Measurements from ENCODE around the gene GALNT9. TPM values are rescaled to one million over a fixed set of nuclear protein-coding genes. Genes with fewer than 3 reads are reported as not detected.

GALNT9 gene
- total RNA-seq, 6 experiments from 2014 or later, result not detected

- Mint-ChIP-seq H3K4me3 (no peak overlapping the region), H3K4me1 (ENCODE audit: low read depth) (peaks cover 6% of the 10 kb centered on the region), H3K27me3 (ENCODE audit: insufficient read depth) (no peaks in the 10 kb centered on the region), H3K36me3 (ENCODE audit: low read depth) (no peaks in the 10 kb centered on the region), H3K9me3 (peaks cover 7% of the 10 kb centered on the region; the same call in 1 of the 2 replicates), H3K27ac (no peak overlapping the region)
- DNase-seq, result no peak
- TF ChIP-seq CTCF (IDR thresholded peaks at IDR 0.05), result no peak
Observed at GRCh38 chr12:132354211-132354981, 25.0 kb upstream of the GALNT9 start.

- Mint-ChIP-seq H3K4me1 (ENCODE audit: low read depth) (peaks cover 6% of the 10 kb centered on the region), H3K27me3 (ENCODE audit: insufficient read depth) (no peaks in the 10 kb centered on the region), H3K36me3 (ENCODE audit: low read depth) (no peaks in the 10 kb centered on the region), H3K4me3 (no peak overlapping the region), H3K9me3 (peaks cover 7% of the 10 kb centered on the region; the same call in 1 of the 2 replicates), H3K27ac (no peak overlapping the region)
- no peak for TF ChIP-seq CTCF (IDR thresholded peaks at IDR 0.05)
- no peak for DNase-seq
Observed at GRCh38 chr12:132353811-132354210, 24.4 kb upstream of the GALNT9 start.

DNA sequence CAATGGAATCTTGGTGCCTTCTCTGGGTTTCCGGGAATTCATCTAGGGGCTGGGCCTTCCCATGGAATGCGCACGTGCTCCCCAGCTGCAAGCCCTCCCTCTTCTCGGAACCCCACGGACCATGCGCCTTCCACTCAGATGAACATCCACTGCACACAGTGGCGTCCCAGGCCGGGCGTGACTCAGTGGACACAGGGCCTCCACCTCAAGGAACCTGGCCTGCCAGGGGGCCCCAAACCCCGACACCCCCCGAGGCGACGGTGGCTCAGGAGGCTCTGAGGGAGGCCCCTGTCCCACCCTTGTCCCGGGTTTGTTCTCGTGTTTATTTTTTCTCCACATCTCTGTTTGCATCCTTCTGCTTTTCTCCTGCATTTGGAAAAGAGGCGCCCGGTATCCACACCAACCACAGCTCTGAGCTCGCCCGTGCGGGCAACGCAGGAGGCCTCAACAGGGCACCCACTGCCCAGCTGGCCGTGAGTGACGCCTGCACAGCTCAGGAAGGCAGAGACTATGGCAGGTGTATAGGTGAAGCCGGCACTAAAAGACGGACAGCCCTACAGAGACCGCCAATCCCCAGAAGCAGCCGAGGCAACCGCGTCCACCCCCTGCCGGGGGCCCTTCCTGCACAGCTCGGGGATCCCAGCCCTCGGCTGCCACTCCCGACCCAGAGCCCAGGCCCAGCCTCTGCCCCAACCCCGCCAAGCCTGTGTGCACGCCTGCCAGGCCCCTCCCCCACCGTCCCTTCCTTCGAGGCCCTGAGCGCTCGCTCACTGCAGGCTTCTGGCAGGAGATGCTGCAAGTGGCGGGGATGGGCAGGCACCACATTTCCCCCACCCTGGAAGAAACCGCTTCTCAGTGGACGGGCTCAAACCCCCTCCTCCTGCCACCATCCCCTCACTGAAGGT is 23.8 kb upstream of the GALNT9 start:
- no peak for TF ChIP-seq CTCF (IDR thresholded peaks at IDR 0.05)

DNA sequence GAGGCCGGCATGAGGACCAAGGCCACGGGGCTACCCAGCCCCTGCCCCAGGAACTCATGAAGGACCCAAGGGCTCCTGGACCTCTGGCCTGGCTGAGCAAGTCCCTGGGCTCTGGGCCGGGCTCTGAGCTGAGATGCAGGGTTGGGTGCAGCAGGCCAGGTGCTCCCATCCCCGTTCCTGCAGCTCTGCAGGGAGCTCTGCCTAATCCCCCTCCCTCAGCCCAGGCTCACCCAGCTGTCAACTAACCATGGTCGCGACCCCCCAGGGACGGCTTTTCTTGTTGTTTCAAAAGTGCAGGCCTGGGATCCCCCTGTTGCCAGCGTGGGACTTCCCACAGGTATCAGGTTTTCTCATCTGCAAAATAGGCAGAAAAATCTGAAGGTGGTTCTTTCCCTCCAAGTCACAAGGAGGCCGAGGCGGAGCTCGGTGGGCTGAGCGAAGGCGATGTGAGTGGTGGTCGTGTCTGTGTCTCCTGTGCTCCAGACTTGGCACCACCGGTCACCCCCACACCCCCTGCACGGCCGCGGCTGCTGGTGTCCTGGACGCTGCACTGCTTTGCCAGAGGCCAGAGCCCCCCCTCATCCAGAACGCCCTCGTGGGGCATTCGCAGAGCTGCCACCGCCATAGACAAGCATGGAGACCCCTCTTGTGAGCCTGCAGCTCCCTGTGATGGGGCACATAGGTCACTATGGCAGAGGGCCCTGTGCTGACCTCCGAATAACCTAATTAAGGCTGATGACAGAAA is 22.5 kb upstream of the GALNT9 start:
- peaks cover 4% of the 10 kb centered on the region for H3K4me1 Mint-ChIP-seq (ENCODE audit: low read depth)
- H3K9me3 Mint-ChIP-seq, result peaks cover 11% of the 10 kb centered on the region; the same call in 1 of the 2 replicates
- no peak for TF ChIP-seq CTCF (IDR thresholded peaks at IDR 0.05)
- DNase-seq, result no peak
- no peaks in the 10 kb centered on the region for H3K36me3 Mint-ChIP-seq (ENCODE audit: low read depth)
- H3K27ac Mint-ChIP-seq, result no peak overlapping the region
- H3K4me3 Mint-ChIP-seq, result no peak overlapping the region
- no peaks in the 10 kb centered on the region for H3K27me3 Mint-ChIP-seq (ENCODE audit: insufficient read depth)

More for the DNA sequence above, 23.8 kb upstream of the GALNT9 start:
- H3K27ac Mint-ChIP-seq, result no peak overlapping the region
- no peak for DNase-seq
- peaks cover 11% of the 10 kb centered on the region; the same call in 1 of the 2 replicates for H3K9me3 Mint-ChIP-seq
- no peaks in the 10 kb centered on the region for H3K27me3 Mint-ChIP-seq (ENCODE audit: insufficient read depth)
- no peak overlapping the region for H3K4me3 Mint-ChIP-seq
- H3K36me3 Mint-ChIP-seq (ENCODE audit: low read depth), result no peaks in the 10 kb centered on the region
- H3K4me1 Mint-ChIP-seq (ENCODE audit: low read depth), result peaks cover 6% of the 10 kb centered on the region

GRCh38 chr12:132349501-132350131 is 20.2 kb upstream of the GALNT9 start:
- TF ChIP-seq CTCF (IDR thresholded peaks at IDR 0.05), result no peak
- H3K27me3 Mint-ChIP-seq (ENCODE audit: insufficient read depth), result peaks cover 7% of the 10 kb centered on the region
- no peaks in the 10 kb centered on the region for H3K36me3 Mint-ChIP-seq (ENCODE audit: low read depth)
- H3K27ac Mint-ChIP-seq, result no peak overlapping the region
- no peak for DNase-seq
- no peaks in the 10 kb centered on the region for H3K4me1 Mint-ChIP-seq (ENCODE audit: low read depth)
- H3K4me3 Mint-ChIP-seq, result no peak overlapping the region
- H3K9me3 Mint-ChIP-seq, result peaks cover 11% of the 10 kb centered on the region; the same call in 1 of the 2 replicates
